K562 (cell line): ENCODE data around the gene ELAVL3. TPM values are rescaled to one million over a fixed set of nuclear protein-coding genes. Genes with fewer than 3 reads are reported as not detected.
A peak's percentile ranks its signal among the peaks of the same experiment; 100 is the strongest.

ENCODE experiments used
- EGR1 ChIP-seq: fragments of 450-650 bp; conservative IDR thresholded peaks from 2 replicates; pipeline ENCODE4 v1.6.1; 2017; ENCODE audit warnings: mild to moderate bottlenecking
- HNRNPH1 ChIP-seq: fragments of 200-400 bp; formaldehyde crosslinking; optimal IDR thresholded peaks from 2 replicates; pipeline ENCODE3; 2017; ENCODE audit warnings: low read depth, mild to moderate bottlenecking, low read length, moderate library complexity
- HNRNPK ChIP-seq: fragments of 200-400 bp; formaldehyde crosslinking; IDR thresholded peaks from one replicate; pipeline ENCODE4 v1.6.1; 2018; ENCODE audit warnings: mild to moderate bottlenecking, low read depth, low read length; ENCODE audit not compliant: poor library complexity, severe bottlenecking
- KDM4B ChIP-seq, 2 experiments: fragments of 450-650 bp in 1 of 2; sonication (generic) in 1 of 2; IDR thresholded peaks; 2 replicates each; pipeline ENCODE4 v1.6.1; 2016 to 2017; ENCODE audit warnings: borderline replicate concordance in 2 of 2, antibody characterized with exemption in 1 of 2, low read depth in 1 of 2, mild to moderate bottlenecking in 1 of 2
- KLF16 ChIP-seq: IDR thresholded peaks from 2 replicates; pipeline ENCODE4 v1.6.1; 2016; ENCODE audit warnings: antibody characterized with exemption
- NCOA2 ChIP-seq, 2 experiments: fragments of 450-650 bp; IDR thresholded peaks; 2 replicates each; pipeline ENCODE4 v1.6.1; 2018; ENCODE audit warnings: mild to moderate bottlenecking in 2 of 2, moderate library complexity in 1 of 2; ENCODE audit not compliant: partially characterized antibody in 2 of 2
- RERE ChIP-seq: sonication (generic); formaldehyde crosslinking; IDR thresholded peaks from 2 replicates; pipeline ENCODE4 v1.8.0; 2023; ENCODE audit warnings: missing genetic modification reagents, mild to moderate bottlenecking, borderline replicate concordance
- SAFB ChIP-seq: fragments of 200-400 bp; formaldehyde crosslinking; IDR thresholded peaks from 2 replicates; pipeline ENCODE4 v1.6.1; 2017; ENCODE audit warnings: low read depth, low read length, borderline replicate concordance
- TSHZ1 ChIP-seq: fragments of 250-450 bp; sonication (Bioruptor Pico); IDR thresholded peaks from 2 replicates; pipeline ENCODE4 v1.4.0; 2020; ENCODE audit warnings: mild to moderate bottlenecking, moderate library complexity
- ZBTB26 ChIP-seq: fragments of 450-650 bp; formaldehyde crosslinking; IDR thresholded peaks from 2 replicates; pipeline ENCODE4 v1.4.0; 2022; ENCODE audit warnings: missing genetic modification characterization
- ZNF140 ChIP-seq: fragments of 250-450 bp; sonication (Bioruptor Pico); IDR thresholded peaks from 2 replicates; pipeline ENCODE4 v1.8.0; 2021; ENCODE audit warnings: moderate library complexity, mild to moderate bottlenecking, inconsistent platforms
- ZNF232 ChIP-seq: sonication (generic); formaldehyde crosslinking; IDR thresholded peaks from 2 replicates; pipeline ENCODE4 v1.8.0; 2022; ENCODE audit warnings: mild to moderate bottlenecking, missing genetic modification reagents
- ZNF518B ChIP-seq: fragments of 250-450 bp; sonication (Bioruptor Pico); IDR thresholded peaks from 2 replicates; pipeline ENCODE4 v1.5.0; 2021; ENCODE audit warnings: mild to moderate bottlenecking, moderate library complexity
- ZNF778 ChIP-seq: fragments of 450-650 bp; formaldehyde crosslinking; IDR thresholded peaks from 2 replicates; pipeline ENCODE4 v1.4.0; 2020; ENCODE audit warnings: mild to moderate bottlenecking, moderate library complexity
- polyA plus RNA-seq, 8 experiments: library from polyadenylated mRNA; depleted of rRNA in 4 of 8; stranded (reverse) in 5 of 8; unstranded in 3 of 8; fragments of >200 nt; fragmentation: Nextera tagmentation in 2 of 8; fragmentation: Illumina TruSeq in 1 of 8; extraction: Ambion mirVana in 2 of 8; extraction: Trizol in 1 of 8; gene quantifications; 2 replicates each; pipeline versions ENCODE4 v1.2.1 to v1.2.3, GENCODE V29; 2011 to 2014; ENCODE audit warnings: inconsistent platforms in 1 of 8, missing spikeins in 1 of 8
- total RNA-seq, 7 experiments: library from RNA; depleted of rRNA in 6 of 7; stranded (reverse); fragments of >200 nt in 6 of 7; fragmentation: Illumina TruSeq in 2 of 7; extraction: Trizol in 2 of 7; gene quantifications; 2 replicates each; pipeline versions ENCODE4 v1.2.1 to v1.2.3, GENCODE V29; 2011 to 2021; ENCODE audit warnings: low replicate concordance in 1 of 7

The ELAVL3 gene
- total and polyA plus RNA-seq, 9 of the 15 experiments (the other 6 are each of a cell fraction or from before 2014, with no cell fraction given) = not detected

- TF ChIP-seq ZNF518B (CRISPR knock-in tag) (no peak), EGR1 (peak; percentile 87), RERE (CRISPR knock-in tag) (no peak), HNRNPK (no peak), ZNF232 (CRISPR knock-in tag) (no peak), ZBTB26 (no peak), NCOA2 (IDR thresholded peaks at IDR 0.05; ENCODE audit: partially characterized antibody in 2 of 2) (no peak), HNRNPH1 (no peak), ZNF140 (no peak), KDM4B (IDR thresholded peaks at IDR 0.05; ENCODE audit: borderline replicate concordance in 2 of 2, low read depth in 1 of 2) (no peak; a peak in 1 of 4 replicates), SAFB (no peak), ZNF778 (CRISPR knock-in tag) (no peak), TSHZ1 (CRISPR knock-in tag) (no peak), KLF16 (peak; percentile 69; the same call in 1 of the 2 replicates)
Measured at GRCh38 chr19:11505032-11505503, 24.2 kb upstream of the ELAVL3 start (continued).
